ENCODE measurements around the gene IGFL4.
A peak's percentile ranks its signal among the peaks of the same experiment; 100 is the strongest.

IGFL4 gene

DNA sequence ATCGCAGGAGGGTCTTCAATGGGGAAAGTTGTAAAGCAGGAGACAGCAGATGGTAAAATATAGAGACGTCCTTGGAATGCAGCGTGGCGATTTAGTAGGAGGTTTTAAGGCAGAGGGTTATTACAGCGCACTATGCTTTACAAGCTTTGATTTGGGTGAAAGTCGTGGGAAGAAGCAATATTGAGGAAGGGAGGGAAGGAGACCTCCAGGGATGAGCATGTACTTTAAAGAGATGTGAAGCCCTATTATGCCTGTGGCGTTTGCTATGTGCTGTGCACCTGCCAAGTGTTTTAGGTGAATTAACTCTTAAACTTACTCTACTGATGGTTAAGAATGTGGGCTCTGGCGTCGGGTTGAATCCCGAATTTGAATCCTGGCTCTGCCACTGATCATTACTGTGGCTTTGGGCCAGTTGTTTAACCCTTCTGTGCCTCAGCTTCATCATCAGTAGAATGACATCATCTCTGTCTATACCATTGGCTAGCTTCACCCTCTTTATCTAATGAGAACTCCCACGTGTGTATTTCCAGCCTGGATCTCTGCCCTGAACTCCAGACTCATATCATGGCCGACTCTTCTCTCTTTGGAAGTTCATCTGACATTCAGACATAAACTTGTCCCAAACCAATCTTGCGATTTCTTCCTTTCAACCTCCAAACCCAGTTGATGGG lies 45.0 kb downstream of the IGFL4 start:
- H3K9ac ChIP-seq (ENCODE audit: insufficient read length) = peak overlapping the region; percentile 92
- H3K27ac ChIP-seq = no peak overlapping the region
- H3K4me3 ChIP-seq = peak overlapping the region; percentile 95
- TF ChIP-seq FOXP2 (optimal IDR thresholded peaks at IDR 0.05; ENCODE audit: control extremely low read depth, extremely low read length, insufficient read depth) = no peak
- TF ChIP-seq POLR2AphosphoS5 (IDR thresholded peaks at IDR 0.05; ENCODE audit: borderline replicate concordance, low read depth, low read length) = no peak
- TF ChIP-seq EZH2 (IDR thresholded peaks at IDR 0.05) = no peak
- H3K36me3 ChIP-seq (ENCODE audit: insufficient read depth, low read length) = no peaks in the 10 kb centered on the region
- H3K9me3 ChIP-seq (ENCODE audit: low read depth, low read length) = no peaks in the 10 kb centered on the region
- DNase-seq (ENCODE audit: low read depth, low spot score) = no peak

- H3K9me3 ChIP-seq (ENCODE audit: low read depth, low read length) = no peaks in the 10 kb centered on the region
- peak within 1 kb of the TSS; percentile 92 for H3K9ac ChIP-seq (ENCODE audit: insufficient read length)
- peak; percentile 100 for DNase-seq (ENCODE audit: low read depth, low spot score)
- H3K27ac ChIP-seq = no peak within 1 kb of the TSS
- H3K4me3 ChIP-seq = peak within 1 kb of the TSS; percentile 95
- TF ChIP-seq POLR2AphosphoS5 (IDR thresholded peaks at IDR 0.05; ENCODE audit: borderline replicate concordance, low read depth, low read length) (peak; percentile 77), FOXP2 (optimal IDR thresholded peaks at IDR 0.05; ENCODE audit: control extremely low read depth, extremely low read length, insufficient read depth) (no peak), EZH2 (IDR thresholded peaks at IDR 0.05) (no peak)
- no peaks in the 10 kb centered on the region for H3K36me3 ChIP-seq (ENCODE audit: insufficient read depth, low read length)
These were observed 45.6 kb downstream of the IGFL4 start, which contains the start of gene CCDC61 for GRCh38 chr19:45994998-45995714. Gene CCDC61 (plus strand): TSS chr19:45995467. CDS start chr19:46003019, 7,552 bp downstream.

- H3K9me3 ChIP-seq (ENCODE audit: low read depth, low read length) = no peaks in the 10 kb centered on the region
- no peak overlapping the region for H3K27ac ChIP-seq
- TF ChIP-seq POLR2AphosphoS5 (IDR thresholded peaks at IDR 0.05; ENCODE audit: borderline replicate concordance, low read depth, low read length) (no peak), FOXP2 (optimal IDR thresholded peaks at IDR 0.05; ENCODE audit: control extremely low read depth, extremely low read length, insufficient read depth) (no peak), EZH2 (IDR thresholded peaks at IDR 0.05) (no peak)
- H3K4me3 ChIP-seq = peak overlapping the region; percentile 84
- no peak for DNase-seq (ENCODE audit: low read depth, low spot score)
- H3K36me3 ChIP-seq (ENCODE audit: insufficient read depth, low read length) = no peaks in the 10 kb centered on the region
- H3K9ac ChIP-seq (ENCODE audit: insufficient read length) = peak overlapping the region; percentile 45
These were observed 46.3 kb downstream of the IGFL4 start for GRCh38 chr19:45994456-45994997.

GRCh38 chr19:45990113-45990728 lies 50.6 kb downstream of the IGFL4 start:
- TF ChIP-seq EZH2 (IDR thresholded peaks at IDR 0.05) = no peak
- no peak for TF ChIP-seq FOXP2 (optimal IDR thresholded peaks at IDR 0.05; ENCODE audit: control extremely low read depth, extremely low read length, insufficient read depth)
- TF ChIP-seq POLR2AphosphoS5 (IDR thresholded peaks at IDR 0.05; ENCODE audit: borderline replicate concordance, low read depth, low read length) = no peak
- no peaks in the 10 kb centered on the region for H3K36me3 ChIP-seq (ENCODE audit: insufficient read depth, low read length)
- H3K27ac ChIP-seq = no peak overlapping the region
- no peak for DNase-seq (ENCODE audit: low read depth, low spot score)
- H3K9me3 ChIP-seq (ENCODE audit: low read depth, low read length) = no peaks in the 10 kb centered on the region
- no peak overlapping the region for H3K9ac ChIP-seq (ENCODE audit: insufficient read length)
- H3K4me3 ChIP-seq = no peak overlapping the region
